ENCODE data around the gene SDCBP2.
A peak's percentile ranks its signal among the peaks of the same experiment; 100 is the strongest.

Gene SDCBP2

GRCh38 chr20:1306316-1307135 is 22.4 kb downstream of the SDCBP2 start:
- DNase-seq (ENCODE audit: low read depth): no peak
- in situ Hi-C loops (cut with HindIII; ENCODE audit: low sequenced_read_pairs): no loop called here
- no peak overlapping the region for H3K4me3 ChIP-seq (ENCODE audit: low read depth, low read length)
- TF ChIP-seq CTCF (IDR thresholded peaks at IDR 0.05; ENCODE audit: low read depth, low read length, missing control alignments): no peak

- TF ChIP-seq CTCF (IDR thresholded peaks at IDR 0.05; ENCODE audit: low read depth, low read length, missing control alignments): no peak
- H3K4me3 ChIP-seq (ENCODE audit: low read depth, low read length): no peak overlapping the region
- in situ Hi-C loops (cut with HindIII; ENCODE audit: low sequenced_read_pairs): no loop called here
- no peak for DNase-seq (ENCODE audit: low read depth)
Observed at GRCh38 chr20:1305712-1306111, 23.2 kb downstream of the SDCBP2 start.

GRCh38 chr20:1304710-1305515 is 24.0 kb downstream of the SDCBP2 start:
- no peak for TF ChIP-seq CTCF (IDR thresholded peaks at IDR 0.05; ENCODE audit: low read depth, low read length, missing control alignments)
- in situ Hi-C loops (cut with HindIII; ENCODE audit: low sequenced_read_pairs): no loop called here

GRCh38 chr20:1302685-1303541 is 26.0 kb downstream of the SDCBP2 start:
- in situ Hi-C loops (cut with HindIII; ENCODE audit: low sequenced_read_pairs): no loop called here
- peak; percentile 3 for DNase-seq (ENCODE audit: low read depth)
- no peak for TF ChIP-seq CTCF (IDR thresholded peaks at IDR 0.05; ENCODE audit: low read depth, low read length, missing control alignments)
- H3K4me3 ChIP-seq (ENCODE audit: low read depth, low read length): no peak overlapping the region

More at GRCh38 chr20:1304710-1305515, 24.0 kb downstream of the SDCBP2 start:
- no peak overlapping the region for H3K4me3 ChIP-seq (ENCODE audit: low read depth, low read length)
- no peak for DNase-seq (ENCODE audit: low read depth)

- no peak overlapping the region for H3K4me3 ChIP-seq (ENCODE audit: low read depth, low read length)
- no peak for TF ChIP-seq CTCF (IDR thresholded peaks at IDR 0.05; ENCODE audit: low read depth, low read length, missing control alignments)
- DNase-seq (ENCODE audit: low read depth): peak; percentile 20
- in situ Hi-C loops (cut with HindIII; ENCODE audit: low sequenced_read_pairs): no loop called here
Observed at GRCh38 chr20:1301031-1301529, 27.9 kb downstream of the SDCBP2 start.

Measured in astrocyte of the cerebellum (primary cell).